Neural crest cell (in vitro differentiated cells): ENCODE measurements around the gene TRMO. TPM values are rescaled to one million over a fixed set of nuclear protein-coding genes. Genes with fewer than 3 reads are reported as not detected.
A peak's percentile ranks its signal among the peaks of the same experiment; 100 is the strongest.

Source experiments
- DNase-seq: peaks from one replicate; pipeline ENCODE4 v3.0.0; 2021; ENCODE audit warnings: low read depth, mixed read lengths, low spot score
- H3K27ac Mint-ChIP-seq: one replicate; pipeline ENCODE4 v1.8.0; 2021; ENCODE audit warnings: mild to moderate bottlenecking, mixed read lengths; ENCODE audit not compliant: unreplicated experiment
- H3K27me3 Mint-ChIP-seq: 2 replicates; pipeline ENCODE4 v1.8.0; 2021; ENCODE audit warnings: low read depth, mild to moderate bottlenecking, mixed read lengths
- H3K36me3 Mint-ChIP-seq: 2 replicates; pipeline ENCODE4 v1.8.0; 2021; ENCODE audit warnings: low read depth, mild to moderate bottlenecking, mixed read lengths
- H3K4me1 Mint-ChIP-seq: 2 replicates; pipeline ENCODE4 v1.8.0; 2021; ENCODE audit warnings: mixed read lengths
- H3K4me3 Mint-ChIP-seq: one replicate; pipeline ENCODE4 v1.8.0; 2021; ENCODE audit warnings: mild to moderate bottlenecking, mixed read lengths
- H3K9me3 Mint-ChIP-seq: 2 replicates; pipeline ENCODE4 v1.8.0; 2021; ENCODE audit warnings: mixed read lengths
- CTCF ChIP-seq: fragments of 200-600 bp; sonication (generic); conservative IDR thresholded peaks from 2 replicates; pipeline ENCODE4 v1.5.0; 2021; ENCODE audit warnings: antibody characterized with exemption, mild to moderate bottlenecking
- total RNA-seq: library from RNA; stranded (reverse); gene quantifications from 2 replicates; pipeline ENCODE4 v1.2.1, GENCODE V29; 2021

Gene TRMO
- total RNA-seq, 1 donor from 2014 or later, result 11.4 TPM

GRCh38 chr9:97900738-97901565 lies 21.3 kb downstream of the TRMO start:
- Mint-ChIP-seq H3K27ac (no peak overlapping the region), H3K4me1 (no peaks in the 10 kb centered on the region), H3K9me3 (no peaks in the 10 kb centered on the region), H3K4me3 (no peak overlapping the region), H3K27me3 (no peaks in the 10 kb centered on the region), H3K36me3 (peaks cover 4% of the 10 kb centered on the region)
- DNase-seq, result peak; percentile 12
- peak; percentile 81 for TF ChIP-seq CTCF

- Mint-ChIP-seq H3K27me3 (no peaks in the 10 kb centered on the region), H3K27ac (no peak overlapping the region), H3K36me3 (peaks cover 10% of the 10 kb centered on the region), H3K4me3 (no peak overlapping the region), H3K9me3 (no peaks in the 10 kb centered on the region), H3K4me1 (no peaks in the 10 kb centered on the region)
- DNase-seq, result no peak
- no peak for TF ChIP-seq CTCF
Measured at GRCh38 chr9:97900103-97900737, 22.1 kb downstream of the TRMO start.

GRCh38 chr9:97895695-97896332 lies 26.5 kb downstream of the TRMO start:
- Mint-ChIP-seq H3K36me3 (peaks cover 12% of the 10 kb centered on the region), H3K4me1 (no peaks in the 10 kb centered on the region), H3K4me3 (no peak overlapping the region), H3K9me3 (peaks cover 13% of the 10 kb centered on the region), H3K27me3 (peaks cover 2% of the 10 kb centered on the region), H3K27ac (no peak overlapping the region)
- no peak for TF ChIP-seq CTCF
- DNase-seq, result no peak

- TF ChIP-seq CTCF, result no peak
- Mint-ChIP-seq H3K36me3 (peaks cover 12% of the 10 kb centered on the region), H3K27me3 (peaks cover 2% of the 10 kb centered on the region), H3K4me1 (no peaks in the 10 kb centered on the region), H3K9me3 (peaks cover 13% of the 10 kb centered on the region), H3K4me3 (no peak overlapping the region), H3K27ac (no peak overlapping the region)
- no peak for DNase-seq
Measured at GRCh38 chr9:97895211-97895610, 27.1 kb downstream of the TRMO start.

GRCh38 chr9:97892421-97892820 lies 29.9 kb downstream of the TRMO start:
- H3K9me3 Mint-ChIP-seq, result peaks cover 13% of the 10 kb centered on the region
- no peak for TF ChIP-seq CTCF
- peaks cover 11% of the 10 kb centered on the region for H3K4me1 Mint-ChIP-seq
- H3K36me3 Mint-ChIP-seq, result peaks cover 12% of the 10 kb centered on the region
- peaks cover 25% of the 10 kb centered on the region for H3K27me3 Mint-ChIP-seq
- H3K4me3 Mint-ChIP-seq, result no peak overlapping the region
- no peak for DNase-seq
- H3K27ac Mint-ChIP-seq, result no peak overlapping the region
